HG03457 (cell line): ENCODE results near the gene LY6G6F.

ENCODE experiments used
- ATAC-seq: cut with Tn5 transposase; IDR thresholded peaks from one replicate; pipeline ENCODE4 v1.9.1; 2021; ENCODE audit warnings: moderate number of reproducible peaks; ENCODE audit not compliant: unreplicated experiment

Gene LY6G6F

GRCh38 chr6:31722173-31722572 lies 15.5 kb downstream of the LY6G6F start:
- ATAC-seq, result no peak

GRCh38 chr6:31723245-31723979 lies 16.7 kb downstream of the LY6G6F start, which contains the start of gene MPIG6B:
TSS of gene MPIG6B (plus strand) at chr6:31723373. CDS start at chr6:31723384, 11 bp downstream.
- no peak for ATAC-seq

GRCh38 chr6:31723980-31724691 lies 17.5 kb downstream of the LY6G6F start:
- ATAC-seq, result no peak

GRCh38 chr6:31725502-31726350 lies 19.1 kb downstream of the LY6G6F start:
- no peak for ATAC-seq

- no peak for ATAC-seq
Measured at GRCh38 chr6:31727034-31727716, 20.5 kb downstream of the LY6G6F start.

- ATAC-seq, result no peak
Measured at GRCh38 chr6:31727717-31728671, 21.3 kb downstream of the LY6G6F start.

GRCh38 chr6:31728767-31729514 lies 22.3 kb downstream of the LY6G6F start, which contains the start of gene DDAH2:
TSS of gene DDAH2 (minus strand) at chr6:31729299. CDS start at chr6:31729161, 138 bp downstream.
- no peak for ATAC-seq

GRCh38 chr6:31729515-31729978 lies 22.9 kb downstream of the LY6G6F start:
- ATAC-seq, result no peak

- no peak for ATAC-seq
Measured at GRCh38 chr6:31729979-31730630, 23.4 kb downstream of the LY6G6F start.

- ATAC-seq, result no peak
Measured at GRCh38 chr6:31730631-31731086, 24.0 kb downstream of the LY6G6F start.

- no peak for ATAC-seq
Measured at GRCh38 chr6:31732029-31732428, 25.4 kb downstream of the LY6G6F start.

GRCh38 chr6:31733734-31734133 lies 27.1 kb downstream of the LY6G6F start:
- ATAC-seq, result no peak

GRCh38 chr6:31734247-31734820 lies 27.7 kb downstream of the LY6G6F start:
- ATAC-seq, result no peak

GRCh38 chr6:31734821-31735406 lies 28.2 kb downstream of the LY6G6F start:
- no peak for ATAC-seq

- no peak for ATAC-seq
Measured at GRCh38 chr6:31736021-31736767, 29.5 kb downstream of the LY6G6F start, which contains the start of gene CLIC1. TSS of gene CLIC1 (minus strand) at chr6:31736530. CDS start at chr6:31736300, 230 bp downstream.

GRCh38 chr6:31736768-31737314 lies 30.2 kb downstream of the LY6G6F start:
- ATAC-seq, result no peak
